ENCODE measurements around the gene USP25.

DNA sequence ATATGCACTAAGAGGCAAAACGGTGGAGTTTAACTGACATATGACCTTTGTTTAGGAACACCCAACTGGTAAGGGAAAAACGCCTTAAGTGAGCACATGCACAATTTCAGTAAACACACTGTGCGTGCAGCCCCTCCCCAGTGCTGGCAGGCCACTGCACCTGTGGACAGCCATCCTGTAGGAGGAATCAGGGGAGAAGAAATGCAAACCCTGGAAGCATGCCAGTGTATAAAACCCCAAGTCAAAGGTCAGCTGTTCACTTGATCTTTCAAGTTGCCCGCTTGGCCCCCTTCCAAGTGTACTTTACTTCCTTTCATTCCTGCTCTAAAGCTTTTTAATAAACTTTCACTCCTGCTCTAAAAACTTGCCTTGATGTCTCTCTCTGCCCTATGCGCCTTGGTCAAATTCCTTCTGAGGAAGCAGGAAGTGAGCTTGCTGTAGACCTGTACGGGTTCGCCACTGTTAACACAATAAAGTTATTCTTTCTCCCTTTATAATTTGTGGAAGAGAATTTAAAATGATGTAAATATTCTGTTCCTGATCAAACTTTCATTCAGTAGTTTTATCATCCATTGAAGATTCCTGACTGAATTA is 31.8 kb downstream of the USP25 start:
- TF ChIP-seq, protein P1, sequence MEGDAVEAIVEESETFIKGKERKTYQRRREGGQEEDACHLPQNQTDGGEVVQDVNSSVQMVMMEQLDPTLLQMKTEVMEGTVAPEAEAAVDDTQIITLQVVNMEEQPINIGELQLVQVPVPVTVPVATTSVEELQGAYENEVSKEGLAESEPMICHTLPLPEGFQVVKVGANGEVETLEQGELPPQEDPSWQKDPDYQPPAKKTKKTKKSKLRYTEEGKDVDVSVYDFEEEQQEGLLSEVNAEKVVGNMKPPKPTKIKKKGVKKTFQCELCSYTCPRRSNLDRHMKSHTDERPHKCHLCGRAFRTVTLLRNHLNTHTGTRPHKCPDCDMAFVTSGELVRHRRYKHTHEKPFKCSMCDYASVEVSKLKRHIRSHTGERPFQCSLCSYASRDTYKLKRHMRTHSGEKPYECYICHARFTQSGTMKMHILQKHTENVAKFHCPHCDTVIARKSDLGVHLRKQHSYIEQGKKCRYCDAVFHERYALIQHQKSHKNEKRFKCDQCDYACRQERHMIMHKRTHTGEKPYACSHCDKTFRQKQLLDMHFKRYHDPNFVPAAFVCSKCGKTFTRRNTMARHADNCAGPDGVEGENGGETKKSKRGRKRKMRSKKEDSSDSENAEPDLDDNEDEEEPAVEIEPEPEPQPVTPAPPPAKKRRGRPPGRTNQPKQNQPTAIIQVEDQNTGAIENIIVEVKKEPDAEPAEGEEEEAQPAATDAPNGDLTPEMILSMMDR (IDR thresholded peaks at IDR 0.05), result no peak
- no peak for TF ChIP-seq POLR2AphosphoS5 (IDR thresholded peaks at IDR 0.05)
- TF ChIP-seq POLR2A (IDR thresholded peaks at IDR 0.05), result no peak

All from breast epithelium (tissue), 3 donors.